ENCODE data around the gene SLC7A4.

DNA sequence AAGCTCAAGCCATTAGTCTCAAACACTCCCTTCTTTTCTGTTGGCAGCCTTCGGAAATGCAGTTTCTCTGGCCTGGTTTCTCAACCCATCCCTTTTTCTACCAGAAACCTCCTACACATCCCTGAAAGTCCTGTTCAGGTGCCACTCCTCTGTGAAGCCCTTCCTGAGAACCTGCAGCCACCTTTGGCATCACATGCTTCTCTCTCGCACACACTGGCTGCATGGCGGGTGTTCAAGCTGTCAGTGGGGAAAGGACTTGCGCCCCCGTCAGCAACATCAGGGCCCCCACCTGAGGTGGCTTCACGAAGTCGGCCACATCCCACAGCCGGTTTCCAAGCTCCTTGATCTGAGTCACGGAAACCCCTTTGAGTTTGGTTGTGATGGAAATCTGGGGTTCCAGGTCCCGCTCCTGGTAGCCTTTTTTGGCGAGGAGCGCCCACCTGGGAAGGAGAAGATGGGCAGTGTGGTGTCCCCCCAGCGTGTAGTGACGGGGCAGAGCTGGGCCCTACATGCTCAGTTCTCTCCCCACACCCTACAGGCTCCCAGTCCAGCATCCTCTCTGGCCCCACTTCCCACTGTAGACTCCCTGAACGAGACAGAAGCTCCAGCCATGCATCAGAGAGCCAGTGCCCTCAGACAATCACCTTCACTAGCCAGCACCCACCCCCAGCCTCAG, 11.6 kb upstream of the SLC7A4 start:
- TF ChIP-seq NFYA (IDR thresholded peaks at IDR 0.05; ENCODE audit: borderline replicate concordance, low read depth, low read length) (no peak), EP300 (IDR thresholded peaks at IDR 0.05; ENCODE audit: borderline replicate concordance in 1 of 2, control insufficient read depth in 1 of 2, low read depth in 2 of 2, low read length in 2 of 2) (no peak), RAD21 (IDR thresholded peaks at IDR 0.05; ENCODE audit: insufficient read depth, low read depth, low read length) (no peak), YY1 (IDR thresholded peaks at IDR 0.05; ENCODE audit: low read depth, low read length) (no peak)
- TF ChIP-seq, protein P1, sequence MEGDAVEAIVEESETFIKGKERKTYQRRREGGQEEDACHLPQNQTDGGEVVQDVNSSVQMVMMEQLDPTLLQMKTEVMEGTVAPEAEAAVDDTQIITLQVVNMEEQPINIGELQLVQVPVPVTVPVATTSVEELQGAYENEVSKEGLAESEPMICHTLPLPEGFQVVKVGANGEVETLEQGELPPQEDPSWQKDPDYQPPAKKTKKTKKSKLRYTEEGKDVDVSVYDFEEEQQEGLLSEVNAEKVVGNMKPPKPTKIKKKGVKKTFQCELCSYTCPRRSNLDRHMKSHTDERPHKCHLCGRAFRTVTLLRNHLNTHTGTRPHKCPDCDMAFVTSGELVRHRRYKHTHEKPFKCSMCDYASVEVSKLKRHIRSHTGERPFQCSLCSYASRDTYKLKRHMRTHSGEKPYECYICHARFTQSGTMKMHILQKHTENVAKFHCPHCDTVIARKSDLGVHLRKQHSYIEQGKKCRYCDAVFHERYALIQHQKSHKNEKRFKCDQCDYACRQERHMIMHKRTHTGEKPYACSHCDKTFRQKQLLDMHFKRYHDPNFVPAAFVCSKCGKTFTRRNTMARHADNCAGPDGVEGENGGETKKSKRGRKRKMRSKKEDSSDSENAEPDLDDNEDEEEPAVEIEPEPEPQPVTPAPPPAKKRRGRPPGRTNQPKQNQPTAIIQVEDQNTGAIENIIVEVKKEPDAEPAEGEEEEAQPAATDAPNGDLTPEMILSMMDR (IDR thresholded peaks at IDR 0.05 in 2 of 3, conservative IDR thresholded peaks at IDR 0.05 in 1 of 3; ENCODE audit: control insufficient read depth in 2 of 3, extremely low read depth in 1 of 3, insufficient read depth in 1 of 3, low read depth in 3 of 3, low read length in 3 of 3): no peak

All from GM12878 (cell line).